Measurements from ENCODE around the gene MRPS22.
A peak's percentile ranks its signal among the peaks of the same experiment; 100 is the strongest.
"Not testable (repeated sequence)": the region's sequence is repeated elsewhere in the genome, so short reads cannot be mapped to it uniquely, and the experiment has no call there.

MRPS22 gene

DNA sequence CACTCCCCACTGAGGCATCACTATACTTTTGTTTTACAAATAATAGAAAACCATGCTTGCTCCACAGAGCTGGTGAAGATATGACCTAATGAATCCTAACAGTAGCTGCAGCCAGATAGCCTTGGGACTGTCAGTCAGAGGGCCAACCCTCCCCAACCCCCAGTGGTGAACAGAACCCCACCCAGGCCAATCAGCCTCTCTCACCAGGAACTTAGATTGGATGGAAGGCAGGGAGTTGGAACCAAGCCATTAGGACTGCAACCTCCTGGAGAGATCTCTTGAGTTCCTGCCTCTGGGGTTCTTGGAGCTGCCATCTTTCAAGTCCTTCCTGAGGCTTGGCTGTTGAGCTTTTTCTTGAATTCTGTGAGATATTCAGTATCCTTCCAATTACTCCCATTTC, 3.0 kb upstream of the MRPS22 start:
- no peak for DNase-seq

DNA sequence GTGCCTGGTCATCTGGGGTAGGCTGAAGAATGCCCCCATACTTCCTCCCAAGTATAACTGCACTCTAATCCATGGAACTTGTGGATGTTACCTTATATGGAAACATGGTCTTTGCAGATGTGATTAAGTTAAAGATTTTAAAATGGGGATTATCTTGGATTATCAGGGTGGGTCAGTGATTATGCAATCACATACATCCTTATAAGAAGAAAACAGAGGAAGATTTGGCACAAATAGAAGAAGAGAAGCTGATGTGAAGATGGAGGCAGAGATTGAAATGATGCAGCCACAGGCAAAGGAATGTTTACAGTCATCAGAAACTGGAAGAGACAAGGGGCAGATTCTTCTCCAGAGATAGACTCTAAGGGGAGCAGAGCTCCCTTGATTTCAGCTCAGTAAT, 1.8 kb upstream of the MRPS22 start:
- no peak for DNase-seq

DNA sequence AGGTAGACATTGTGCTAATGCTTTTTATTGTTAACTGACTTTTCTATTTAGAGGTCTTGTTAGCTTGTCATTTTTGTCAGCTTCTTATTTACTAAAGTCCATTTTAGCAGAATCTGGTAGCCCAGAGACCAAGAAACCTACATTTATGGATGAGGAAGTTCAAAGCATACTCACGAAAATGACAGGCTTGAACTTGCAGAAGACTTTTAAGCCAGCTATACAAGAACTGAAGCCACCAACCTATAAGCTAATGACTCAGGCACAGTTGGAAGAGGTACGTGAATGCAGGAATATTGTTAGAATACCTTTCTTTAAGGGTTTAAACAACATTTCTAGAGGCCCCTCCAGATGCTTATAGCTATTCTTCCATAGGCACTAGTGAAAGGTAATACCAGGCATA, 3.0 kb downstream of the MRPS22 start:
- no peak for DNase-seq

DNA sequence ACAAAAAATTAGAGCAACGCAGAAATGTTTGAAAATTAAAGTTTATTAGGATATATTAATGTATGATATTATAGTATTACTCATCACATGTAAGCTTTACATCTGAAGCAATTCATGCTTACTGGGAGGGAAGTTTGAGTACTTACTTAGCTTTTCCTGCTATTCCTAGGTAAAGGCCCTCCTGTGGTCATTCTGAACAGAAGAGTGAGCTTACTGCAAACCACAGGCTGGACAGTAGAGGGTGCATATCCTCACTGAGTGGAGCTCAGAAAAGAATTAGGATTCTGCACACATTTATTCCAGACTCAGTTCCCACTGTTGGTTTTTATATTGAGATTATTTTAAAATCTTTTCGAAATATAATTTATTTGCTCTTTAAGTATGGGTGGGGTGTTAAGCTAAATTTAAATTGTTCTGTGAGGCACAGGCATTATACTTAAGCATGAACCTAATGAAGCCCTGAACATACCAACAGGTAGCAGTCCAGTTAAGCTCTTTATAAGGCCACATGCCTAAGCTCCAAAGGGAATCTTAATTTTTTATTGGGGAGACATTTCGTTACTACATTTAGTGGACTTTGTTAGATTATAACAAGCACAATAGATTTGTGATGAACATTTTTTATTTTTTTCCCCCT, 10.2 kb downstream of the MRPS22 start:
- DNase-seq = peak; percentile 1 to 70 (median 39)

DNA sequence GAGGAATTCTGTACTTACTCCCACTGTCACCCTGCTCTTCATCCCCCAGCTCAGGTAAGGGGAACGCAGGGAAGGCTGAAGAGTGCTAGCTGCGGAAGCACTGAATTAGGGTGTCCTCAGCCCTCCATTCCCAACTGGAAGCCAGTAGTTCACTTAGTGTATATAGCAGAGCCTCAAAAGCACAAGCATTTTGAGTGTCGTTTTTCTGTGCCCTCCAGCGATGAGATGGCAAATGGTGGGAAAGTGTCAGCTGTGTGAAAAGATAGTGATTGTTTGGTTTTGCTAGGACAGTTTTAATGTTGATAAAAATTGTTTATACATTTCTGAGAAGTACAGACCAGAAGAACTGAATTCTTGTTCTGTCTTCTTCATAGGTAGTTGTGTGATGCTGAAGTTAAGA, 10.8 kb downstream of the MRPS22 start:
- DNase-seq = no peak

DNA sequence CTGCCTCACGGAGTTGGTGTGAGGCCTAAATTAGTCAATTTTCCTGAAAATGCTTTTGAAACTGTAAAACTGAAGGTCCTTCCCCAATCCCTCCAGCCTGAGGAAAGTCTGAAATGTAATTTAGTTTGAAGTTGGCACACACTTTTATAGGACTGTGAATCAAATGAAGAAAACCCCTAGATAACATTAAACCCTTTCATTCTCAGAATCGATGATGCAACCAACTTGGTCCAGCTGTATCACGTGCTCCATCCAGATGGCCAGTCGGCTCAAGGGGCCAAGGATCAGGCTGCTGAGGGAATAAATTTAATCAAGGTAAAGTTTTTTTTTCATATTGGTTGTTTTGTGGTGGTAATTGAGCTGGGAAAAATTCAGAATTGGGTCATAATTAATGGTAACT, 11.7 kb downstream of the MRPS22 start:
- no peak for DNase-seq

DNA sequence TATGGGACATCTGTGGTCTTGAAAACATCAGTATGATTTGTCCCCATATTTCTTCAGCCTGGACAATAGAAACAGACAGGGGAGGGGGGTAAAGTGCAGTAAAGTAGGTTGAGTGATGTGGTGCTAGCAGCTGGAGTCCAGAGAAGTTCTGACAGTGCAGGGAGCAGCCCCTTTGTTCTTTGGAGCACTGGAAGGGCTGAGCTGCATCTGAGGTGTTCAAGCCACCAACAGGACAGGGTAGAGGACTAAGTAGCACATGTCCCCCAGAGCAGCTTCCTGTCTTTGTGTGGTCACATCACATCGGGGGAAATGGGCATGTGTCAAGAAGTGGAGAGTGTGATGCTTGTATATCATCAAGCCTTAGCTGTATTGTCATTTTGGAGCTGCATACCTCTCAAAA, 12.1 kb downstream of the MRPS22 start:
- no peak for DNase-seq

DNA sequence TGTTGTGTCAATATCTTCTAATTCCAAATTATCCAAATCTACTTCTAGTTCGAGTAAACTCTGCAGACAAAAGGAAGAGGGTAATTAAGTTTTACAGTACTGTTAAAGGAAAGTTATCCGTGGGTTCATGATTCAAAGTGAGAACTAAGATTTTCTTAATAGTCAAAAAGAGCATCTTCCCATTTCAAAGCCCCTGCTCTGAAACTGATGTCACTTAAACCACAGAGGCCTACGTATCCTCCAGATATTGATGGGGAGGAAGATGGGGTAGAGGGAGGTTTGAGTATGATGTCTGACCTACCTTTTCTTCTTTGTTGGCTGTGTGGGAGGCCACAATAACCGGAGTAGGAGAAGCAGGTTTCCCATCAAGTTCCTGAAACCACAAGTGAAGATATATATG, 14.1 kb downstream of the MRPS22 start:
- no peak for DNase-seq

DNA sequence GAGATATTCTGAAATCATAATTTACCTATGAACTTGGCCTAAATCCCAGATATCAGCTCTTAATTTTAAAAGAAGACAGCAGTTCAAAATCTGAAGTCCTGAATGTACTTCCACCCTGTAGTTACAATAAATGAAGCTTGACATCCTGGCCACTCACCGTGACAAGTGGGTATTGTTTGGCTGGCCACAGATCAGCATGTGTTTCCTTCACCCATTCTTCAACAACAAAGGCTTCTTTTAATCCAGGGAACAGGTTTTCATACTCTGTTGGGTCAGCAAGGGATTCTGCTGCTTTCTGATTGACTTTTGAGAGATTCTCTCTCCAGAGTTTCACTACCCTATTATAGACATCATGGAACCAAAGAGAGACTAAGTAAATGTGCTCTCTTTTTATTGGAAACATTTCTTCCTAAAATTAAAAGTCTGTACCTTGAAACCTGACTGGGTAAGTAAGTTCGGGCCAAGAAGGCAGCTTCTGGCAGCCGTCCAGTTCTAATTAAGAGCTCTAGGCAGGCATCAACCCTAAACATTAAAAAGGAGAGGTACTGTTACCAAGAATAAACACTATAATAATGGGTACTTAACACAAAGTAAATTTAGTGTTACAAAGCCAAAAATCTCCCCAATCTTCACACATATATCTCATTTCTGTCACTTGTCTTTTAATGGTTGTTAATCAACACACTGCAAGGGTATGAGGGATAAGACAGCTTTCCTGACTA, 15.2 kb downstream of the MRPS22 start:
- DNase-seq = peak; percentile 55 to 87 (median 56)

DNA sequence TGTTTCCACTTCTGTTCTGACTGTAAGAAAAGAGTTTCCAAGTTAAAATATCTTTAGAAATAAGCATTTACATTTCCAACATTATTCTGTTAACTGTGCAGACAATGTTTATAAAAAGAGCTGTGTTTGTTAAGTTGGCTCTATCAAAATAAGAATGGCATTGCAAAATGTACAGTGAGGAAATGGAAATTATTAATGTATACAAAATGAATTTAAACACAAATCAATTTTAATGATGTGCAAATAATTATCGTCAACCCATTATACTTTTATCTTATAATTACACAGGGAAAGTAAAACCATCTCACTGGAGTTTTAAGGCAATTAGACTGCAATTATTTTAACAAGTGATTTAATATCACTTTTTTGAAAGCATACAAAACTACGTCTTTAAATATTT, 17.5 kb downstream of the MRPS22 start:
- no peak for DNase-seq

DNA sequence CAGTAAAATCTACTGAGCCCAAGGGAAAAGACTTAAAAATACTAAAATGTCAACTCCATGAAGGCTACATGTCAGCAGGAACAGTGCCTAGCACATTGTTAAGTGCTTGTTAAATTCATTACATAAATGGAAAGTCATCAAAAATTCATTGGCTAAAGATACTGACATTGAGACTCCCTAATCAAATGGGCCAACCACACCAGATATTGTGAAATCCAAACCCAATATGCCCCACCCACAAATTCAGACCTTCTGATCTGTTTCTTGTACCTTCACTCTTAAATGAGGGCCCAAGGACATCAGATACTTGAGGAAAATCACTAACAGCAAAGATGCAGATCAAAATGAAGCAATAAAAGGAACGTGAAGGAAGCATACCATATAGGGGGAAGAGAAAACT, 20.7 kb downstream of the MRPS22 start:
- no peak for DNase-seq

DNA sequence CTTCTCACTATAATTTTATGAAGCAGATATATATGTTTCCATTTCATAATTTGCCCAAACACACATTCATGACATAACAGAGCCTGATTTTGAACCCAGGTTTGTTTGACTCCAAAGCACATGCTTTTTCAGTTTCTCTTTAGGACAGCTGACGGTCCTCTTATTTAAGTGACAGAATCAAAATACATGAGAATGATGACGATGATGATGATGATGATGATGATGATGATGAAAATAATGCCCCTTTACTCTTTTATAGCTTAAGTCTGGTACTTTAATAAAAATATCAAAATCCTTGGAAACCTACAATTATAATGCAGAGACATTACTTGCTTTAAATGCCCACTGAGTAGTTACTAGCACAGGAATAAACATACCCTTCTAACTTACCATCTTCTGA, 30.3 kb downstream of the MRPS22 start:
- no peak for DNase-seq

DNA sequence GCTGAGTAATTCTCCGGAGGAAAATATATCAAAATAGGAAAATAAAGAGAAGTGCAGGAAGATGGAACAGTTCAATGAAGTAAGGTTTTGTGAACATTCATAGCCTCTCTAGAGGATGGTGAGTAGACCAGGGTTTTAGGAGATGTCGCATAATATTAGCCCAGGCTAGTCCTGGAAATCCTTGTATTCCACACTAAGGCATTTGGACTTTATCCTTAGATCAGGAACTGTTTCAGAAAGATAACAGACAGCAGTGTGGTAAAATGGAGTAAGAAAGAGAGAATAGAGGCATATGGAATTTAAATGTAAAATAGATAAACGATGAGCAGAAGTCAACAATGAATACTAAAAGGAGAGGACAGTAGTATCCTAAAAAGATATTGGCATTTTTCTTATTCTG, 33.6 kb downstream of the MRPS22 start:
- DNase-seq = no peak

DNA sequence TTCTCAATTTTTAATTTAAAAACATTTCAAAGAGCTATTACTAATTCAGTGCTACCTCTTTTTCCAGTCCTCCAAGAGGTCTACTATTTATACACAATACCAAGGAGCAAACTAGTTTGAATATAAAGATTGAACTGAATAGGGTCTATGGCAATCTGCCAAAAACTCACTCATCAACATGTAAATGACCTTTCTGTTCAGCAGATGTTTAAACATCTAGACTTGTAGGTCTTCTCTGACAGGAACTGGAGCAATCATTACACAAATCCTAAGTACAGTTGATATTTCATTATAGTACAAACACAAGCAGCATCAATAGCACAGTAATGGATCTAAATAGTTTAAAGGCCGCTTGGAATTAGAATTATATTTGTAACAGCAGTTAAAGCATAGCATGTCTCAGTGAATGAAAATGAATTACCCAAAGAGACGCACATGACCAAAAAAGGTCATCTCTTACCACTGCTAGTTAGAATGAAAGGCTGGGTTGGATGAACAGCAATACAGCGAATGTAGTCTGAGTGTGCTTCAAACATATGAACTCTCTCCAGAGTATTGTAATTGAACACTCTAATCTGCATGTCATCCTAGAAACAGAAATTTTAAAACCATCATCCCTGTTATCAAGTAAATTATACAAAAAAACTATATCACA, 34.9 kb downstream of the MRPS22 start:
- peak; percentile 46 to 90 (median 75) for DNase-seq

DNA sequence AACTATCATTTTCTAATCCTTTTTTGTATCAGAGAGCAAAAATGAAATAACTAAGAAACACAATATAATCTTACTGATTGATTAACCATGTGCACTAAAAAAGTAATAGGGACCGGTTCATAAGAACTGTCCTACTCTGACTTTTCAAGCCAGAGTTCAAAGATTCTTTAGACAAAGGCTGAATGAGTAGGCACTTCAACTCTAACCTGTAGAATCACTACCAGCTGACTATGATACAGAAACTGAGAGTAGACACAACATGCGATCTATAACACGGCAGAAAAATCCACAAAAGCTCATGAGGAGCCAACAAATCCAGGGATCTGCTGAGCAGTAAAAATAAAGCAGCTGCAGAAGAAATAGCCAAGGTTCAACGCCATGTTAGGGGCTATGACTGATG, 36.8 kb downstream of the MRPS22 start:
- DNase-seq = no peak

DNA sequence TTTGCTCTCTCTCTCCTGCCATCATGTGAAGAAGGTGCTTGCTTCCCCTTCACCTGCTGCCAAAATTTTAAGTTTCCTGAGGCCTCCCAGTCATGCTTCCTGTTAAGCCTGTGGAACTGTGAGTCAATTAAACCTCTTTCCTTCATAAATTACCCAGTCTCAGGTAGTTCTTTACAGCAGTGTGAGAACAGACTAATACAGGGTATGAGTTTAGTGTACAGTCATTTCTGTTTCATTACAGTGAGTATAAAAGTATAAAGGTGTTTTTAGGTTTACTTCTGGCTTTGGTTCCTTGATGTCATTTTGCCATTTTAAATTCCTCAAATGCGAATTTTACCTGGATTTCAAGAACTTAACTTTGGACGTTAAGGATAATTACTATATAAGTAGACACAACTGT, 38.5 kb downstream of the MRPS22 start:
- DNase-seq = not testable (repeated sequence)

DNA sequence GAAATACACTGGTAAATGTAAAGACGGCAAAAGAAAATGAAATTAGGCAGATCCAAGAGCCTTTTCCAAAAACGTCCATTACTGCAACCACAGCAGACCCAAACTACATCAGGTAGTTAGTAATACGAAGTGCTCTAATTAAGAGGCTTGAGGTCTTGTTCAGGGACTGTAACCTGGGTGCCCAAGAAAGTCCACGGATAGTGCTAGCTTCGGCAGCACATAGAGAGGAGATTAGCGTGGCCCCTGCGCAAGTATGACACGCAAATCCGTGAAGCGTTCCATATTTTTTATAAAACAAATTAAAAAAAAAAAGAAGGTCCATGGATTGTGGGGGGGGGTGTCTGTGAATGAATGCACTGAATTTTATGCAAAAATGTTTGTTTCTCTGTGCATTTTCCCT, 44.3 kb downstream of the MRPS22 start:
- no peak for DNase-seq

DNA sequence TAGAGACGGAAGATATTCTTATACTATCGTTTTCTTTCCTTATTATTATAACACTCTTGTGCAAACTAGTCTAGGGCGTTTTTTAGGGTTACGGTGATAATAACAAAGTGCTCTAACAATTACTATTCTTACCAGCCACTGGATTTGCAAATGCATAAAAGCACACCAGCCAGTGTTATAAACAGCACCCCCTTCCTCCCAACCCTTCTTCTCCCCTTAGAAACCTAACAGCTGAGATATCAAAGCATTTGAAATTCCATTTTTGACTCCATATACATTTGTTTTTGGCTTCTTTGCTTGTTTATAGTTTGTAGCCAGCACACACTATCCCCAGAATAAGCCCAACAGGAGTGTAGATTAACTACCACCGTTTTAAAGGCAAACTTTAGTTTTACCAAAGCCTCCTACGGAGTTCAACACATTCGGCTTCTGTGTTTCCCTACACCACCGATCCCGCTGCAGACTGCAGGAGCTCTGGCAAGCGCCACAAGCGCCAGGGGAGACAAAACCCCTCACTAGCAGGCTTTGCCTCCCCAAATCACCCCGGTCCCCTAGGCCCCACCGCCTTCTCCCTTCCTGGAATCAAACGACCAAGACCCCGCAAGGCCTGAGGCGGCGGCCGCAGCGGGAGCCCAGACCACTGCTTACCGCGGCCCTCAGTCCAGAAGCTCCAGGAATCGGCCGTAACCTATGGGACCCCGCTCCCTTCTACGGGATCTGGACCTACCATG, 45.2 kb downstream of the MRPS22 start:
- DNase-seq = no peak

DNA sequence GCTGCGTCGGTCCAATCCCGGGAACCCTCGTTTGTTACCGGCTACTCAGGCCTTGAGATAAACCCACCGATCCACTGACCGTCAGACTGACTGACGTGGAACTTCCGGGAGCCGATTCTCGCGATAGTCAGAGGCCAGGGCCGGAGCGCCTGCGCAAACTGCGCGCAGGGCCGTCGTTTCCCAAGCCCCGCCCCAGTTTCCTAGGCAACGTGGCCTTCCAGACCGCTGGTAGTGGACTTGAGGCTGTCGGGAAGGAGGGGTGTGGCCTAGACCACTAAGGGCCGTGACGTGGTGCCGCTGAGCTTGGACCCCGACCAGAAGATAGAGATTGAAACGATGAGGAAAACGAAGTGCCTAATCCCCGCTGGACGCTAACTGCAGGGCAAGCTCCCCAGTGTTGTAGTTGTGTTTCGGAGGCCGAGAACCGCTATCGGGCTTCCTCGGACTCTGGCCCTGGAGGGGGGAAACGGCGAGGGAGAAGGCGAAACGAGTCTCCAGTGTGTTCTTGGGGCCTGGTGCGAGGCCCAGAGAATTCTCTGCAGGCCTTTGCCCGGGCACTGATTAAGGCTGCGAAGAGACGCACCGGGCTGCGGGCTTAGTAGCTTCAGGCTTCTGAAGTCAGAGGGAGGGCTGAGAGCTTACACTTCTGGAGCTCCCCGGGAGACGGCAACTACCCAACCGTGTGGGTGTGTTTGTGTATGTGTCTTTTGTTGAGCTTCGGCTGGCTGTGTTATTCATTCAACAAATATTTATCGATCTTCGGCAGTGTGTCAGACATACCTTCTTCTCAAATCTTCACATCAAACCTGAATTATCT, 45.9 kb downstream of the MRPS22 start, which contains the start of gene COPB2:
TSS of gene COPB2 (minus strand) at position 96 of the 817 bp plus-strand sequence. CDS start 97 bp downstream, outside the sequence.
- DNase-seq = peak; percentile 98 to 99 (median 99)

DNA sequence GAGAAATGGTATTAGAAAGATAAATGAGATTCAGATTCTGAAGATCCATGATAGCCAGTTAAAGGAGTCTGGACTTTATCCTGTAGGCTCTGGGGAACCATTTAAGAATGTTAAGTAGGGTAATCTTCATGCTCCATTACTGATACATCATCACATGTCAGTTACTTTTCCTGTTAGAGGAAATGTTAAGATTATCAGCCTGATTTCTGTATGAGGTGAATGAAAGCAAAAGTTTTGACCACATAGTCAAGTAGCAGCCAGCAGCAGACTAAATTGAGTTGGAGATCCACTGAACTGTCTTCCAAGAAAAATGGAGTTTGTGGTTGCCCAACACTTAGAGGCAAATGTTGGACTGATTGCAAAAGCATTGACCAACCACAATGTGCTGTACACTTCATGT, 50.3 kb downstream of the MRPS22 start:
- no peak for DNase-seq

DNA sequence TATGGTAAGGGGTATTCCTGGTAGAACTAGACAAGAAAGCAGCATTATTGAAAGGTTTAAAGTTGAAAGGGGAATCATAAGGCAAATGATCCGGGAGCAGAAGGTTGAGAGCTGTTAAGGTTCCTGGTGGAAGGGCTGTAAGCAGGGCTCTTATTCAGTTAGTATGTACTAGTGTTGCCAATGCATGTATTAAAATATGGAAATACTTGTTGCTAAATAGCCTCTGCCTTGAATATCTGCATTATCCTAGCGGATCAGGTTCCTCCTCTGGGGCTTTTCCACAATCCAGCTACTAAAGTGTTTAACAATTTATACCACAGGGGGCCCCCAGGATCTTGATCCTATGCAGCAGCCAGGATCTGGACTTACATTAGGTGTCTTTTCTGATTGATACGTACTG, 52.9 kb downstream of the MRPS22 start:
- DNase-seq = no peak

DNA sequence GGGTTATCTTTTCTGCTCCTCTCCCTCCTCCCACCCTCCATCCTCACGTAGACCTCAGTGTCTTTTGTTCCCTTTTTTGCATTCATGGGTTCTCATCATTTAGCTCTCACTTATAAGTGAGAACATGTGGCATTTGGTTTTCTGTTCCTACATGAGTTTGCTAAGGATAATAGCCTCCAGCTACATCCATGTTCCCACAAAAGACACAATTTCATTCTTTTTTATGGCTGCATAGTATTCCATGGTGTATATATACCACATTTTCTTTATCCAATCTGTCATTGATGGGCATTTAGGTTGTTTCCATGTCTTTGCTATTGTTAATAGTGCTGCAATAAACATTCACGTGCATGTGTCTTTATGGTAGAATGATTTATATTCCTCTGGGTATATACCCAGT, 57.3 kb downstream of the MRPS22 start:
- not testable (repeated sequence) for DNase-seq

Measured in NCI-H1417 (cell line).